SH-SY5Y (cell line): Measurements from ENCODE around the gene GOLT1A.

Experiments
- GATA2 ChIP-seq: IDR thresholded peaks from 2 replicates; pipeline ENCODE4 v1.6.1; 2011; ENCODE audit warnings: mild to moderate bottlenecking, low read depth, low read length
- GATA3 ChIP-seq: IDR thresholded peaks from 2 replicates; pipeline ENCODE4 v1.6.1; 2011; ENCODE audit warnings: low read depth, mild to moderate bottlenecking, low read length, moderate library complexity

GOLT1A gene

GRCh38 chr1:204167730-204168129 is 46.1 kb downstream of the GOLT1A start:
- TF ChIP-seq GATA2: no peak
- no peak for TF ChIP-seq GATA3

- TF ChIP-seq GATA2 (no peak), GATA3 (no peak)
Measured at GRCh38 chr1:204166219-204166618, 47.6 kb downstream of the GOLT1A start, which contains the start of gene REN. TSS of gene REN (minus strand) at chr1:204166337. CDS start at chr1:204166293, 44 bp downstream.

GRCh38 chr1:204162494-204163074 is 51.2 kb downstream of the GOLT1A start:
- TF ChIP-seq GATA3: no peak
- peak; percentile 82 for TF ChIP-seq GATA2

- TF ChIP-seq GATA3: no peak
- no peak for TF ChIP-seq GATA2
Measured at GRCh38 chr1:204161609-204162493, 51.9 kb downstream of the GOLT1A start.

GRCh38 chr1:204157962-204158361 is 55.8 kb downstream of the GOLT1A start:
- no peak for TF ChIP-seq GATA2
- no peak for TF ChIP-seq GATA3

GRCh38 chr1:204155881-204156280 is 57.9 kb downstream of the GOLT1A start:
- TF ChIP-seq GATA3 (no peak), GATA2 (no peak)

GRCh38 chr1:204154568-204155255 is 59.1 kb downstream of the GOLT1A start:
- no peak for TF ChIP-seq GATA2
- no peak for TF ChIP-seq GATA3

- TF ChIP-seq GATA2 (no peak), GATA3 (no peak)
Measured at GRCh38 chr1:204153667-204154066, 60.1 kb downstream of the GOLT1A start.

- TF ChIP-seq GATA3 (no peak), GATA2 (no peak)
Measured at GRCh38 chr1:204152310-204153044, 61.3 kb downstream of the GOLT1A start.

- TF ChIP-seq GATA2: no peak
- no peak for TF ChIP-seq GATA3
Measured at GRCh38 chr1:204151552-204152309, 62.1 kb downstream of the GOLT1A start, which contains the start of gene ETNK2. TSS of gene ETNK2 (minus strand) at chr1:204152044. CDS start at chr1:204151852, 192 bp downstream.

GRCh38 chr1:204150702-204151551 is 62.9 kb downstream of the GOLT1A start:
- TF ChIP-seq GATA3 (no peak), GATA2 (no peak)
